GM19468 (cell line): ENCODE measurements around the gene KNOP1.
"Not testable (repeated sequence)": the region's sequence is repeated elsewhere in the genome, so short reads cannot be mapped to it uniquely, and the experiment has no call there.

Experiments
- ATAC-seq: cut with Tn5 transposase; IDR thresholded peaks from one replicate; pipeline ENCODE4 v1.9.1; 2021; ENCODE audit warnings: mild to moderate bottlenecking, moderate library complexity, moderate number of reproducible peaks; ENCODE audit not compliant: unreplicated experiment; ENCODE audit errors: extremely low read depth

The KNOP1 gene

DNA sequence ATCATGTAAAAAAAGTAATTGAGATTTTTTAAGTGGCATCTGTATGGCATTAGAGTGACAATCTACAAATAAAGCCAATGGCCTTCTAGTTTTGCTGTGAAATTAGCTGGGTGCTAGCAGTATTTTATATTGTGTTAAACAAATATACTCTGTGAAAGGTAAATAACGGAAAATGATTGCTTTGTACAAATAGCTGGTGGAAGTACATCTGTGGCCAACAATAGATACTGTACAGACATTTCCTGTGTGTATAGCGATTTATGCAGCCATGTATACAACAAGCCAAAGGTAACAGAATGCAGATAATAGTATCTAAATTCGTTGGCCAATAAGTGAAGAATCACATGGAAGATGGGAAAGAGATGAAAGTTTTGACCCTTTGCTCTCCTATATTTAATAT, 26.6 kb upstream of the KNOP1 start:
- ATAC-seq = no peak

DNA sequence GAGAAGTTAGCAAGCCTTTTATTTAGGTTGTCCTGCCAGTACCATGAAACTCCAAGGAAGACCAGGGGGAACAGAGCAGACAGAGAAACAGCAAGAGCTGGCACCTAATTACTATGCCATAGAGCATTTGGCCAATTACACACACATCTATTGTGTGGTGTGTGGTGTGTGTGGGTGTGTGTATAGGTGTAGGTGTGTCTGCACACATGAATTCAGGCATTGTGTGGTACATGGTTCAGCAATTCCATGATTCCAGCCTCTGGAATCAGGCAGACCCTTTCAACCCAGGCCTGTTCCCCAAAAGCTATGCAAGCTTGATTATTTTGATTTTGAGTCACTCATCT, 25.8 kb upstream of the KNOP1 start:
- no peak for ATAC-seq

DNA sequence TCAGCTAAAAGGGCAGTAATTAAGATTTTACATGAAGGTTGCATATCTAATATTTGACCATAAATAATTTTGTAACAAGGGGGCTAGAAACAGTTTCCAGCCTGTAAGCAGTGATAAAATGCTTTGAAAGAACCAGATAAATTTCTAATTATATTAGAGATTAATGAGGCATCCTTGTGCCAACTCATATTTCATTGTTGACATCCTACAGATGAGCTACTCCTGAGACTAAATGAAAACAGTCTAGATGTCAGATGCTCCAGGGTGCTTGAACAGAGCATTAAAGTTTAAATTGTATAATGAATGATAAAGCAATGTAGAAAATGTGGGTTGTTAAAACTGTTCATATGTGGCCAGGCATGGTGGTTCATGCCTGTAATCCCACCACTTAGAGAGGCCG, 23.3 kb upstream of the KNOP1 start:
- no peak for ATAC-seq

DNA sequence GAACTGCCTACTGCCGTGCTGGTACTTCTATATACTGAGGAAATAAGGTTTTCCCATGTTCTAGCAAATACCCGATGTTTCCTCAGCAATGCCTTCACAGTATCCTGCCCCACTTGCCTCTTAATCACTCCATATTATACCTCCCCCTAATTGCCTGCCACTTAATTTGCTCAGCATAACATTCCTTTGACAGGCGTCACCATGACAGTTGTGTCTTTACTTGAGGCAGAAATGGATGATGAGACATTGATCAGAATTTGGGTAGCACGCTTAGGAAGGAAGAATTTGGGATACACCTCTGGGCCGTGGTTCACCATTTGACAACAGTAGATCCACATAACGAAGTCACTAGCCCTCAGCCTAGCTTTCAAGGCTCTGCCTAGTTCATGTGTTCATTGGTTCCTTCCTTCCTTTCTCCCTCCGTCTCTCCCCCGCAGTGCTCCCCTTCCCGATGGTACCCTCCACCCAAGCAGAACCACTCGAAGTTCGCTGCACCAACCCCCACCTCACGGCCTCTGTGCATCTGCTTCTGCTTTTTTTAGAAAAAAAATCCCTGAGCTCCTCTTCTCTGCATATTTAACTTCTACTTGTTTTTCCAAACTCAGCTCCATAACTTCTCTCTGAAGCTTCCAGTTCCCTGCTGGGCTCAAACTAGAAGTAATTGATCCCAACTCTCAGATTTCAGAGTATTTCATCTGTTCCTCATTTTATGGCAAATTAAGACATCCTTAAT, 19.4 kb upstream of the KNOP1 start:
- no peak for ATAC-seq

DNA sequence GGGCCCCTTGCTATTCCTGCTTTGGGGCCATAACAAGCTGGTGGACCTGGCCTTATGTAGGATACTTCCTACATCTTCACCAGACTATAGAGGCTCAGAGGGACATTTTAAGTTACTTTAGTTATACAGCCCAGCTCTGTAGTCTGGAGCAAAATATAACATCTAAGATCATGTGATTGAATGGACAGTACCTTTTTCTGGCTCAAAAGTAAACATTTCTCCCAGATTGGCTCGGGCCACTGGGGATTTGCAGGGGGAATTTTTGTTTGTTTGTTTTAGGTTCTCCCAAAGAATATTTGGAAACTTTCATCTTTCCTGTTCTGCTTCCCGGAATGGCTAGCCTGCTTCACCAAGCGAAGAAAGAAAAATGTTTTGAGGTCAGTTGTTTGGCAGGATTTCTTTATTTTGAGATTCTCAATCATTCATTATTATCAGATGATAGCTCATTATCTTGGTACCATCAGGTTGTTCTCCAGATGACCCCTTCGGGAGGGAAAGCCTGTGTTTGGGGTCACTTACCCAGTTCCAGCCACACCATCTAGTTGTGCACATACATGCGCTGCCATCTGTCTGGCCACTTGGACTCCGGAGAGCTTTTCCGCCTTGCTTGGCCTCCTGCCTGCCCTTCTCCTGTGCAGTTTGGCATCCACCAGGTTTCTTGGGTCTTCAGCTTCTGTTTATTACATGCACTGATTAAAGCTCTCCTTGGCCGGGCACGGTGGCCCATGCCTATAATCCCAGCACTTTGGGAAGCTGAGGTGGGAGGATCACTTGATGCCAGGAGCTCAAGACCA, 17.2 kb upstream of the KNOP1 start:
- no peak for ATAC-seq

DNA sequence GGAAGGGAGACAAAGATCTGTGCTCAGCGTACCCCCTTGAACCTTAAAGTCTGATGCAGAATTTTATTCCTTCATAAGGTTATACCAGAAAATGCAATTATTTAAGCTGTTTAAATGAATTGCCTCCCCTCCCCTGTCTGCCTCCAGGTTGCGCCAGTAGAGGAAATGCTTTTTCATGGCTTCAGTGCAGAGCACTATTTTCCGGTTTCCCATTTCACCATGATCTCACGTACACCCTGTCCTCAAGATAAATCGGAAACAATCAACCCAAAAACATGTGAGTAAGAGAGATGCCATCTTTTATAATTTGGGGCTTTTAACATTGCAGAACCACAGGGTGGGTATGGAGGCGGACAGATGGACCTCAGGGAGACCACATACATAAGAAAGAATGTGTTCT, 15.5 kb upstream of the KNOP1 start:
- no peak for ATAC-seq

DNA sequence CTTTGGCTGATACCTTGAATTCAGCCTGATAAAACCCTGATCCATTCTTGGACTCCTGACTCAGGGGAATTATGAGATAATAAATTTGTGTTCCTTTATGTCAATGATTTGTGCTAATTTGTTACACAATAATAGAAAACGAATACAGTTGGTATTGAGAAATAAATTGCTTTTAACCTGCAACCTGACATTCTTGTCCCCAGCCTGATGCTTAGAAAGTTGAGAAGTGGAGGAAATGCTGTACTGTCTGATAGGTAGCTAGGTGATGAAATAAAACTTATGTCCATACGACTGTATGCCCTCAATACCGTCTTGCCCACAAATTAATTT, 10.6 kb upstream of the KNOP1 start:
- no peak for ATAC-seq

DNA sequence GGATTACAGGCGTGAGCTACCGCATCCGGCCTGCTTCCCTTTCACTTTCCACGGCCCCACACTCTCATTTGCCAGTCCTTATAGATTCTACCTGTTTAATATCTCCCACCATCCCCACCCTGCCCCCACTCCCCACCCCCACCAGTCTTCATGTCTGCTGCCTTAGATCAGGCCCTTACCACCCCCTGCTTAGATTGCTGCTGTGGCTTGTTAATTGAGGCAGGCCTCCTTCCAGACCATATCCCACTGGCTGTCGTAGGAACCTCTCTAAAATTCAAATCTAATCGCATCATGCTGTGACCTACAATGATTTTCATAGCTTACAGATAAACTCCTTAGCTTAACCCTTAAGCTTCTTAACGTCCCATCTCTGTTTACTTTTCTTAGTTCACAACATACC, 5.0 kb upstream of the KNOP1 start:
- ATAC-seq = no peak

DNA sequence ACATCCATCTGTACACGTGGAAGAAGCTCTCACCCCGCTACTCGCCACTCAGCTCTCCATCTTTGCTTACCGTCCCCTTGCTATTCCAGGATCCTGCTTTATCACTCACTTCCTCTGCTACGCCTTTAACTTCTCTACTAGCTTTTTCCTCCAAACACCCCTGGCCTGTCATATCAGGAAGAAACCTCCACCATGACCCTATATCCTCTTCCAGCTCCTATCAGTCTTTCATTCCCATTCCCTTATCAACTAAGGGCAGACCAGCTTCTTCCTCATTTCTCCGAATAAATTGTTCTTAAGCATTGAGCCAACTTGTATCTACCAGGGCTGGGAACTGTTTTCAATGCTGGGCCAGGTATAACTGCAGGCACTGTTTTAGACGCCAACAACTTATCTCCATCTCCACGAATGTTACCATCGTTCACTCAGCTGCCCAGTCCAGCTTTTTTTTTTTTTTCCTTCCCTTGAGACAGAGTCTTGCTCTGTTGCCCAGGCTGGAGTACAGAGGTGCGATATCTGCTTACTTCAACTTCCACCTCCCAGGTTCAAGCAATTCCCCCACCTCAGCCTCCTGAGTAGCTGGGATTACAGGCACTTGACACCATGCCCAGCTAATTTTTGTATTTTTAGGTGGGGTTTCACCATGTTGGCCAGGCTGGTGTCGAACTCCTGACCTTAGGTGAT, 4.4 kb upstream of the KNOP1 start:
- ATAC-seq = no peak

DNA sequence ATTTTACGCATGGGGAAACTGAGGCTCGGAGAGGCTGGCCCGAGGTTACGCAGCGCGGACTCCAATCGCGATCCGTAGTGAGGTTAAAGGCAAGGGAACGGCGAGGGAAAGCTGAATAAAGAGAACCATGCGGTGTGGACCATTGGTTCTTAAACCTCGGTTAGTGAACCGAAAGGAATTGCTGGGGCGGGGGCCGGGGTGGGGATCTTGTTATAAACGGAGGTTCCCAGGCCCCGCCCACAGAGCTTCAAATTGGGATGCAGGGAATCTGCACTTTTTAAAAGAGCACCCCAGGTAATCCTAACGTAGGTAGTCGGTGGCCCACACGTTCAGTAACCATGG, 568 bp upstream of the KNOP1 start:
- ATAC-seq = no peak

DNA sequence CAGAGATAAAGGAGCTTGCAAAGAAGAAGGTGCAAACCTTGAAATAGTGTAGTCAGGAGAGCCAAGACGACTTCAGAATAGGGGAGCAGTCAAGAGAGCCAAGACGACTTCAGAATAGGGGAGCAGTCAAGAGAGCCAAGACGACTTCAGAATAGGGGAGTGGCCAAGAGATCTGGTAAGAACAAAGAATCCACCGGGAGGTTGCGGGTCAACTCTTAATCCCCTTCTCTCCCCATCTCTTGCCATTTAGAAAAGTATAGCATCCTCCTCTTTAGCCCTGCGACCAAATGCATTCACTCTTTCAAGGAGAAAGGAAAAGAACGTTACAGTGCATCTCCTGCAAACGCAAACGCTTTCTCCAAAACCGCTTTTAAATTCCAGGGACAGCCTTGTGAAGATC, 713 bp downstream of the KNOP1 start:
- ATAC-seq = no peak

DNA sequence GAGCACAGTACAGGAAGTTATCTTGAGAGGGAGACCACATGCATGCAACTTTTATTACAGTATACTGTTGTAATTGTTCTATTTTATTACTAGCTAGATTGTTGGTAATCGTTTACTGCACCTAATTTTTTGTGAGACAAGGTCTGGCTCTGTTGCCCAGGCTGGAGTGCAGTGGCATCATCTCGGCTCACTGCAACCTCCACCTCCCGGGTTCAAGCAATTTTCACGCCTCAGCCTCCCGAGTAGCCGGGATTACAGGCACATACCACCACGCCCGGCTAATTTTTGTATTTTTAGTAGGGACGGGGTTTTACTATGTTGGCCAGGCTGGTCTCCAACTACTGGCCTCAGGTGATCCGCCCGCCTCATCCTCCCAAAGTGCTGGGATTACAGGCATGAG, 1.3 kb downstream of the KNOP1 start:
- not testable (repeated sequence) for ATAC-seq

DNA sequence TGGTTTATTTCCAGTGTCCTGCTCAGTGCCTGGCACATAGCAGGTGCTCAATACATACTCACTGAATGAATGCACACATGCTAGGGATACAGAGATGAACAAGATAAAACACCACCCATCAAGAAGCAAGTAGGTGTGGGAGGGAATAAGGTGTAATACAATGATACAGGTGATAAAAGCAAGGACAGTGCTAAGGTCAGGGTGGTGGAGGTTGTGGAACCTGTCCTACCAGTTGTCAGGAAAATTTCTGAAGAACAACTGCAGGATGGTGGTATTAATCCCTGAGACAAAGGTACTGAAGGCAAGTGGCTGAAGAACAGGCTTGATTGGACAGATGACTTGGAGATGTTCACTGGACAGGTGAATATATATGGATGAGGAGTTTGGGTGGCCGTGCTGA, 1.8 kb downstream of the KNOP1 start:
- ATAC-seq = no peak

DNA sequence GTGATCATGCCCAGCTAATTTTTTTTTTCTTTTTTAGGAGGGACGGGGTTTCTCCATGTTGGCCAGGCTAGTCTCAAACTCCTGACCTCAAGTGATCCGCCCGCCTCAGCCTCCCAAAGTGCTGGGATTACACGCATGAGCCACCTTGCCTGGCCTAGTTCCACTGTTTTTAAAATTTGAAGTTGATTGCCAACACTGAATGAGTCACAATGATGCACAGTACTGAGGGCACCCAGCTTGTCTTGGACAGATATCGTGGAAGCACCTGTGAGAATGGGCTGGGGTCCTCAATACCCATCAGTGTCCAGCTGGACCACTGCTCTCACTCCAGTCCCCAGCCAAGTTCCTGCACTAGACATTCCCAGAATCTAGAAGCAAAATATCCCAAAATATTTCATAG, 2.5 kb downstream of the KNOP1 start:
- ATAC-seq = no peak

DNA sequence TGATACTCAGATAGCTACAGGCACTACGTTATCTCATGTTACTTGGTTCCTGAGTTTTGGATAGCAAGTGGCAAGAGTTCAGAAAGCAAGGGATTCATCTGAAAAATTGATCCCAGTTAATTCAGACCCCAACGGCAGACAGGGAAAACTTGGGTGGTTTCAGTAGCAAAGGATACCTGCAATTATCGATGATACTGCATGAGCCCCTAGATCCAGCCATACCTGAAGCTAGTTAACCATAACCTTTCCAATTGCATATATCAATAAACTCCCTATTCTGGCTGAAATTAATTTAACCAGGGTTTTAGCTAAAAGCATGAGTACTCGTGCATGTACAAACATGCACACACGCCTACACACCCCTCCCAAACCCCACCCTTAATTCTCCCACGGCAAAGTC, 4.3 kb downstream of the KNOP1 start:
- ATAC-seq = no peak

DNA sequence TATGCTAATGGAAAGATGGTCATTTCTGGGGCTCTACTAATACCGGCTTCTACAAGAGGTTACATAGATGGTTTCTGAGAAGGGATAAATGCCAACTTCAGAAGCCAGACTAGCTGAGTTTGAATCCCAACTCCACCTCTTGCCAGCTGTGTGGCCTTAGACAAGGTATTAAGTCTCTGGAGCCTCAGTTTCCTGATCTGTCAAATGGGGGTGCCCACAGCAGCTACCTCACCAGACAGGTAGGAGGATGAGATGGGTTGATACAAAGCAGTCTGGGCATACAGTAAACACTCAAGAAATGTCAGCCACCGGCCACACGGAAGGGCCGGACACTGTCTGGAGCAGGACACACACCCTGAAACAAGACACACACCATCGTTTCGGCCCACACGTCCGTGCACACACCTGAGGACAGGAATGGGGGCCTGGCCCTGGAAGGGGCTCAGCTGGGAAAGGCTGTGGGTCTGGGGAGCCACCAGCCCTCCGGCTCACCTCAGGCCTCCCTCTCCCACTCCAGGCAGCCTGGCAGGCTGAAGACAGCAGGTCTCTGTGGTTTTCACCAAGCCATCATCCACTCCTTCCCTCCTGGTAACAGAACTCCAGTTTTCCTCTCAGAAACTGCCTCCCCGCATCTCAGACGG, 5.5 kb downstream of the KNOP1 start:
- ATAC-seq = no peak

DNA sequence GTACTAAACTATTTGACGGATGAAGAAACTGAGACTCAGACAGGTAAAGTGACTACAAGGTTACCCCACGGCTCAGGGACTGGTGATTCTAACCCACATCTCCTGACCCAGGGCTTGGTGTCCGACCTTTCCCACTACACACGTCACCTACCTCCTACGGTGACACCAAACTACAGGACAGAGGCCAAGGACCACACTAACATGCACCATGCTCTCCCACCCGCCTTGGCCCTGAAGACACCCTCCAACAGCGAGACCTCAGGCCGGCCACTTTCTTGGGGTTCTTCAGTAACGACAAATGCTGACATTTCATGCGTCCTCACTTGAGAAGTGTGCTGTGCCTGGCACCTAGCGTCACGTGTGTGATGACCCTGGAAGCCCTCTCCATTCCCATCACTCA, 6.4 kb downstream of the KNOP1 start:
- ATAC-seq = no peak

DNA sequence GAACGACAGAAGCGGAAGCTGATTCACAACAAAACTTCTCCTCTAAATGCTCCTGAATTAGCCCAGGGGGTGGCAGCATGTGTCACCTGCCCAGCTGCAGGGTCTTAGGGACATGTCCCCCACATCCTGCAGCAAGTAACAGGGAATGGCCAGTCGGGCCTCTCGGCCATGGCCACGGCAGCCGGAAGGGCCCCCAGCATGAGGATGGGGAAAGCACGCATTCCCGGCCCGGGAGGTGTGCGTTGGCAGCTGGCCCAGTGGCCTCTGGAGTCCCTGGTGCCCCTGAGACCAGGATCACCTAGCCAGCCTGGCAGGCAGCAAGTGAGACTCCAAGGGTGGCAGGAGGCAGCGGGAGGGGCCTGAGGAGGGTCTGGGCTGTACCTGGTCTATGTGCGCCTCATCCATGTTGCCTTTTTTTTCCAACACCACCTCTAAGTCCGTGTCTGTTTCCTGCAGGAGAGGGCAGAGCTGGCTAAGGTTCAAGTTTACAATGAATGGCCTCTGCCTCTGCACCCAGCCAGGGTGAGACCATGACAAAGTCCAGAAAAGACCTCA, 7.0 kb downstream of the KNOP1 start:
- no peak for ATAC-seq

DNA sequence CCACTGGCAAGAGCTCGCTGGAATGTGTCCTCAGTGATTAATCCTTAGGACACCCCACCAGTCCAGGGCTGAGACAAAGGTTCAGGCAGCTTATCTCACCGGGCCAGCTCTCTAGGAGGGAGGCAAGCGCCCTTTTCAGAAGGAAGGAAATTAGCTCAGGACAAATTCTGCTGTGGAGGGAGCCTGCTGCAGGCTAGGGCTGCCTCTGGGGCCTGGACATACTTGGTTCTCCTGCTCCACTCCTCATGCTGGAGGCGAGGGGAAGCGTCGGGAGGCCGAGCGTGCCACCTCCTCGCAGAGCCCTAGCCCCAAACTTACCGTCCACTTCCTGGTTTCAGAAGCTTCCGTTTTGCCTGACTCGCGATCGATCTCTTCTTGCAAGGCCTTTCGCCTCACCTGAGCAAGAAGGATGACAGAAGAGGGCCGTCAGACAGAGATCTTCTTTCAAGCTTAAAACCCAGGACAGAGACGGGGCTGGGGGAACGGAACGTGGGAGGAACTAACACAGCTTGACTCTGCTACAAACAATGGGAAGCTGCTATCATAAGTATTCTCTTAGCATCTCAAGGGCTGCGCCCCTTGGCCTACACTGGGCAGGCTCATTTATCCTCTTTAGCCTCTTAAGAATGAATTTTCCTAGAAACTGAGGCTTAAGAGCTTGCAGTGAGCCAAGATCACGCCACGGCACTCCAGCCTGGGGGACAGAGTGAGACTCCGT, 7.7 kb downstream of the KNOP1 start:
- no peak for ATAC-seq

DNA sequence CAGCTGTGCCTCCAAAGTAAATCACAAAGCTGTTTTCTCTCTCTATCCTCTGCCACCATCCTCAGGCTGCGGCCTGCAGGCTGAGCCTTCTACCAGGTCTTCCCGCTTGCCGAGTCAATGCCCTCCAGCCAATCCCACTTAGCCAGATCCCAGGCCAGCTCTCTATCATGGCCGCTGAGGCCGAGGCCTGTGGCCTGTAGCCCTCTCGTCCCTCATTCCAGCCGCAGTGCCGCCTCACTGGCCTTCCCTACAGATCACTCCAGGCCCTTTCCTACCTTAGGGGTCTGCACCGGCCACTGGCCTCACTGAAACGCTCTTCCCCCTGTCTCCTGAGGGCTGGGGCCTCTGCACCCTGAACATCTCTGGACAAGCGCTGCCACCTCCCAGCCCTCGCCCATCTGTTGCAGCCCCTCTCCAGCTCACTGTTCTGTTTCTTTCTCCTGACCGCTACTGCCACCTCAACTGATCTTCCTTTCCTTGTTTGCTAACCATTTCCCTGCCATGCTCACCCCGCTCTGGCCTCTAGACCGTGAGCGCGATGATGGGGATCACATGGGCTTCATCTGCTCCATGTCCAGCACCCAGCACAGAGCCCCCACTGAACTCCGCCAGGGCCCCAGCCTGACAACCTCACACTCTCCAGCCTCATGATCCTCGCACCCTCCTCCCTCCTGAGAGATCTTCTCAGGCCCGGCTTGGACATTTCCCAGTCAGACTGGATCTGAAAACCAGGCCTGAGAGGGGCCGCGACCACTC, 8.5 kb downstream of the KNOP1 start:
- ATAC-seq = no peak
